ENCODE results near the gene ORC6. TPM values are rescaled to one million over a fixed set of nuclear protein-coding genes. Genes with fewer than 3 reads are reported as not detected.

Gene ORC6
- total RNA-seq, 1 experiment from 2014 or later: 95.0 TPM

- H2AFZ ChIP-seq (ENCODE audit: low read length): no peak overlapping the region
- H3K4me1 ChIP-seq (ENCODE audit: insufficient read depth, low read length): no peaks in the 10 kb centered on the region
- H2BK20ac ChIP-seq (ENCODE audit: low read depth, low read length, poor library complexity, severe bottlenecking): no peak overlapping the region
- H2BK15ac ChIP-seq (ENCODE audit: low read depth, low read length): no peak overlapping the region
- no peak for DNase-seq
- no peaks in the 10 kb centered on the region; a peak in 2 of 5 replicates for H3K9me3 Mint-ChIP-seq
- no peaks in the 10 kb centered on the region for H3K4me1 Mint-ChIP-seq
- H3K9me3 ChIP-seq (ENCODE audit: control insufficient read depth, low read depth, low read length): no peaks in the 10 kb centered on the region
- H3K23ac ChIP-seq (ENCODE audit: insufficient read length, low read depth, low read length): no peak overlapping the region
- no peaks in the 10 kb centered on the region for H3K27me3 ChIP-seq (ENCODE audit: insufficient read depth, low read length)
- H4K20me1 ChIP-seq (ENCODE audit: control insufficient read depth, insufficient read depth, insufficient read length): no peaks in the 10 kb centered on the region
- H4K5ac ChIP-seq (ENCODE audit: insufficient read length, low read depth, low read length): no peak overlapping the region
- no peak overlapping the region for H3K4me2 ChIP-seq (ENCODE audit: insufficient read depth, insufficient read length, low read length)
- no peaks in the 10 kb centered on the region; the same call in 1 of the 2 replicates for H3K27me3 Mint-ChIP-seq (ENCODE audit: low read depth)
- H3K9ac ChIP-seq (ENCODE audit: extremely low read depth, insufficient read length, low read length): no peak overlapping the region
- no peaks in the 10 kb centered on the region for H3K23me2 ChIP-seq (ENCODE audit: insufficient read length, low read depth, low read length, poor library complexity, severe bottlenecking)
- H3K79me2 ChIP-seq (ENCODE audit: insufficient read depth, low read length): no peaks in the 10 kb centered on the region
- H2AK5ac ChIP-seq (ENCODE audit: insufficient read length, low read length): no peak overlapping the region
- H3K4ac ChIP-seq (ENCODE audit: low read depth, low read length): no peak overlapping the region
- H2BK5ac ChIP-seq (ENCODE audit: insufficient read length, low read length): no peak overlapping the region
- H4K8ac ChIP-seq (replicated peaks; ENCODE audit: insufficient read length, low read depth, low read length): no peak overlapping the region
- no peak overlapping the region for H3K18ac ChIP-seq (ENCODE audit: insufficient read length, low read depth, low read length)
- 0 out of 7 replicates have a peak overlapping the region, but pooled peaks of 1 of the 3 experiments have one; percentile 48 for H3K27ac Mint-ChIP-seq
- H3K4me3 Mint-ChIP-seq: no peak overlapping the region
- no peaks in the 10 kb centered on the region; a peak in 1 of 7 replicates for H3K36me3 Mint-ChIP-seq (ENCODE audit: insufficient read depth in 1 of 3, low read depth in 3 of 3)
- no peaks in the 10 kb centered on the region for H3K79me1 ChIP-seq (ENCODE audit: insufficient read depth, low read depth, low read length, poor library complexity, severe bottlenecking)
- H2BK120ac ChIP-seq (ENCODE audit: low read depth, low read length, poor library complexity, severe bottlenecking): no peak overlapping the region
- H3K56ac ChIP-seq (ENCODE audit: insufficient read length, low read depth, low read length): no peak overlapping the region
- H3T11ph ChIP-seq (ENCODE audit: low read length): no peak overlapping the region
- no peak overlapping the region for H3K14ac ChIP-seq (ENCODE audit: insufficient read depth, low read length)
- H2BK12ac ChIP-seq (ENCODE audit: insufficient read length, low read depth, low read length): no peak overlapping the region
- no peak overlapping the region for H3K27ac ChIP-seq (ENCODE audit: insufficient read length, low read depth, low read length)
- TF ChIP-seq, protein P1, sequence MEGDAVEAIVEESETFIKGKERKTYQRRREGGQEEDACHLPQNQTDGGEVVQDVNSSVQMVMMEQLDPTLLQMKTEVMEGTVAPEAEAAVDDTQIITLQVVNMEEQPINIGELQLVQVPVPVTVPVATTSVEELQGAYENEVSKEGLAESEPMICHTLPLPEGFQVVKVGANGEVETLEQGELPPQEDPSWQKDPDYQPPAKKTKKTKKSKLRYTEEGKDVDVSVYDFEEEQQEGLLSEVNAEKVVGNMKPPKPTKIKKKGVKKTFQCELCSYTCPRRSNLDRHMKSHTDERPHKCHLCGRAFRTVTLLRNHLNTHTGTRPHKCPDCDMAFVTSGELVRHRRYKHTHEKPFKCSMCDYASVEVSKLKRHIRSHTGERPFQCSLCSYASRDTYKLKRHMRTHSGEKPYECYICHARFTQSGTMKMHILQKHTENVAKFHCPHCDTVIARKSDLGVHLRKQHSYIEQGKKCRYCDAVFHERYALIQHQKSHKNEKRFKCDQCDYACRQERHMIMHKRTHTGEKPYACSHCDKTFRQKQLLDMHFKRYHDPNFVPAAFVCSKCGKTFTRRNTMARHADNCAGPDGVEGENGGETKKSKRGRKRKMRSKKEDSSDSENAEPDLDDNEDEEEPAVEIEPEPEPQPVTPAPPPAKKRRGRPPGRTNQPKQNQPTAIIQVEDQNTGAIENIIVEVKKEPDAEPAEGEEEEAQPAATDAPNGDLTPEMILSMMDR (conservative IDR thresholded peaks at IDR 0.05): no peak
- no peak overlapping the region for H4K91ac ChIP-seq (ENCODE audit: insufficient read length, low read depth, low read length)
- WGBS (ENCODE audit: extremely low coverage, insufficient read length, low lambda C conversion rate): no CpG with 5 or more reads among the region's 9 CpGs
These were observed 43.9 kb downstream of the ORC6 start for GRCh38 chr16:46733319-46733830.

Measured in H9 (cell line).